Loucy (cell line): Measurements from ENCODE around the gene PUS10.

Experiments
- EZH2phosphoT487 ChIP-seq: fragments of 200-600 bp; IDR thresholded peaks from 2 replicates; pipeline ENCODE4 v1.6.1; 2018; ENCODE audit warnings: antibody characterized with exemption, mild to moderate bottlenecking, moderate library complexity, borderline replicate concordance
- TF ChIP-seq, protein P1 (sequence below): fragments of 200-600 bp; sonication (generic); conservative IDR thresholded peaks from 2 replicates; pipeline ENCODE4 v1.5.1; 2014; ENCODE audit warnings: mild to moderate bottlenecking, antibody characterized with exemption, low read length

DNA sequence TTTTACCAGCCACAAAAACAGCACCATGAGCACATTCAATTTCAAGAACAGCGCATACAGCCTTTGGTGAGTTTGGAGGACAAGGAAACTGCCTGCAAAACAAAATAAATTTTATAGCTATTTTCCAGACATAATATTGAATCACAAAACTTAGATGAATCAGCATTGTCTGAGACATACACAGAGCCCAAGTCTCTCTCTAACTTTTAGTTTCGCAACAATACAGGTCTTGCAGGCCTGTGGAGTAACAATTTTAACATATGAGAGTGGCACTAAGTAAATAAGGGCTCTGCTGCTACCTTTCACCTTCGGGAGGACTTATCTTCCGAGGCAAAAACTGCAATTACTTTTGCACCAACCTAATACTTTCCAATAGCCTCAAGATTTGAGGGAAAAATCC lies 56.6 kb downstream of the PUS10 start:
- TF ChIP-seq, protein P1, sequence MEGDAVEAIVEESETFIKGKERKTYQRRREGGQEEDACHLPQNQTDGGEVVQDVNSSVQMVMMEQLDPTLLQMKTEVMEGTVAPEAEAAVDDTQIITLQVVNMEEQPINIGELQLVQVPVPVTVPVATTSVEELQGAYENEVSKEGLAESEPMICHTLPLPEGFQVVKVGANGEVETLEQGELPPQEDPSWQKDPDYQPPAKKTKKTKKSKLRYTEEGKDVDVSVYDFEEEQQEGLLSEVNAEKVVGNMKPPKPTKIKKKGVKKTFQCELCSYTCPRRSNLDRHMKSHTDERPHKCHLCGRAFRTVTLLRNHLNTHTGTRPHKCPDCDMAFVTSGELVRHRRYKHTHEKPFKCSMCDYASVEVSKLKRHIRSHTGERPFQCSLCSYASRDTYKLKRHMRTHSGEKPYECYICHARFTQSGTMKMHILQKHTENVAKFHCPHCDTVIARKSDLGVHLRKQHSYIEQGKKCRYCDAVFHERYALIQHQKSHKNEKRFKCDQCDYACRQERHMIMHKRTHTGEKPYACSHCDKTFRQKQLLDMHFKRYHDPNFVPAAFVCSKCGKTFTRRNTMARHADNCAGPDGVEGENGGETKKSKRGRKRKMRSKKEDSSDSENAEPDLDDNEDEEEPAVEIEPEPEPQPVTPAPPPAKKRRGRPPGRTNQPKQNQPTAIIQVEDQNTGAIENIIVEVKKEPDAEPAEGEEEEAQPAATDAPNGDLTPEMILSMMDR: no peak
- no peak for TF ChIP-seq EZH2phosphoT487
